WTC11 (cell line): Measurements from ENCODE around the gene SULT6B1. TPM values are rescaled to one million over a fixed set of nuclear protein-coding genes. Genes with fewer than 3 reads are reported as not detected.

ENCODE experiments used
- GABPB1 ChIP-seq: sonication (generic); formaldehyde crosslinking; IDR thresholded peaks from 2 replicates; pipeline ENCODE4 v1.8.1; 2023; ENCODE audit warnings: mild to moderate bottlenecking, missing genetic modification reagents
- SMAD4 ChIP-seq: sonication (generic); formaldehyde crosslinking; IDR thresholded peaks from 2 replicates; pipeline ENCODE4 v1.8.0; 2022; ENCODE audit warnings: mild to moderate bottlenecking, missing genetic modification reagents
- ZNF416 ChIP-seq: fragments of 250-450 bp; sonication (Bioruptor Pico); IDR thresholded peaks from 2 replicates; pipeline ENCODE4 v1.9.0; 2021; ENCODE audit warnings: mild to moderate bottlenecking, inconsistent platforms
- total RNA-seq: library from RNA; stranded (reverse); gene quantifications from 3 replicates; pipeline ENCODE4 v1.2.3, GENCODE V29; 2021
- TF ChIP-seq, protein P1 (sequence below): sonication (generic); formaldehyde crosslinking; conservative IDR thresholded peaks from 2 replicates; pipeline ENCODE4 v1.8.1; 2023; ENCODE audit warnings: mild to moderate bottlenecking, low read depth, missing genetic modification reagents, moderate library complexity
- TF ChIP-seq, protein P2 (sequence below): fragments of 250-450 bp; sonication (Bioruptor Pico); IDR thresholded peaks from 2 replicates; pipeline ENCODE4 v2.1.2; 2022; ENCODE audit warnings: mild to moderate bottlenecking, moderate library complexity
- TF ChIP-seq, protein P3 (sequence below): sonication (generic); formaldehyde crosslinking; IDR thresholded peaks from 2 replicates; pipeline ENCODE4 v1.8.0; 2023; ENCODE audit warnings: missing genetic modification reagents

The SULT6B1 gene
- total RNA-seq, 1 experiment from 2014 or later = not detected

DNA sequence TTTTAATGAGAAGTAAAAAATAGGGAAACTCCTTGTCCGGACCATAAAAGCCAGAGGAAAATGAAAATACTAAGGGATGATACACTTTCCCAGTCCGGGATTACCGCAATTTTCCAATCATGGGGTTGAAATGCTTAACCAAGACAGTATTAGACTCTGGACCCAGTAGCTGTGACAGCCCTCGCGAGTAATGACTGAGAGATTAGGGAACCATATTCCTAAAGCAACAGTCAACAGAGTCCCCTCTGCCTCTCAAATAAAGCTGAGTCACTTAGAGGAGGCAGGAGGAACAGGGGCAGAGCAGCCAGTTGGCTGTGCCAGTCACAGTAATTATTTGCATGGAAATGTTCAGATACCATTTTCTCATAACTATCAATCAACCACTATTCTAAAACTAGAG, 69.3 kb downstream of the SULT6B1 start (continued):
- TF ChIP-seq, protein P1, sequence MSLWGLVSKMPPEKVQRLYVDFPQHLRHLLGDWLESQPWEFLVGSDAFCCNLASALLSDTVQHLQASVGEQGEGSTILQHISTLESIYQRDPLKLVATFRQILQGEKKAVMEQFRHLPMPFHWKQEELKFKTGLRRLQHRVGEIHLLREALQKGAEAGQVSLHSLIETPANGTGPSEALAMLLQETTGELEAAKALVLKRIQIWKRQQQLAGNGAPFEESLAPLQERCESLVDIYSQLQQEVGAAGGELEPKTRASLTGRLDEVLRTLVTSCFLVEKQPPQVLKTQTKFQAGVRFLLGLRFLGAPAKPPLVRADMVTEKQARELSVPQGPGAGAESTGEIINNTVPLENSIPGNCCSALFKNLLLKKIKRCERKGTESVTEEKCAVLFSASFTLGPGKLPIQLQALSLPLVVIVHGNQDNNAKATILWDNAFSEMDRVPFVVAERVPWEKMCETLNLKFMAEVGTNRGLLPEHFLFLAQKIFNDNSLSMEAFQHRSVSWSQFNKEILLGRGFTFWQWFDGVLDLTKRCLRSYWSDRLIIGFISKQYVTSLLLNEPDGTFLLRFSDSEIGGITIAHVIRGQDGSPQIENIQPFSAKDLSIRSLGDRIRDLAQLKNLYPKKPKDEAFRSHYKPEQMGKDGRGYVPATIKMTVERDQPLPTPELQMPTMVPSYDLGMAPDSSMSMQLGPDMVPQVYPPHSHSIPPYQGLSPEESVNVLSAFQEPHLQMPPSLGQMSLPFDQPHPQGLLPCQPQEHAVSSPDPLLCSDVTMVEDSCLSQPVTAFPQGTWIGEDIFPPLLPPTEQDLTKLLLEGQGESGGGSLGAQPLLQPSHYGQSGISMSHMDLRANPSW = no peak
- TF ChIP-seq SMAD4 = no peak
- TF ChIP-seq GABPB1 (CRISPR knock-in tag) = no peak
- TF ChIP-seq, protein P2, sequence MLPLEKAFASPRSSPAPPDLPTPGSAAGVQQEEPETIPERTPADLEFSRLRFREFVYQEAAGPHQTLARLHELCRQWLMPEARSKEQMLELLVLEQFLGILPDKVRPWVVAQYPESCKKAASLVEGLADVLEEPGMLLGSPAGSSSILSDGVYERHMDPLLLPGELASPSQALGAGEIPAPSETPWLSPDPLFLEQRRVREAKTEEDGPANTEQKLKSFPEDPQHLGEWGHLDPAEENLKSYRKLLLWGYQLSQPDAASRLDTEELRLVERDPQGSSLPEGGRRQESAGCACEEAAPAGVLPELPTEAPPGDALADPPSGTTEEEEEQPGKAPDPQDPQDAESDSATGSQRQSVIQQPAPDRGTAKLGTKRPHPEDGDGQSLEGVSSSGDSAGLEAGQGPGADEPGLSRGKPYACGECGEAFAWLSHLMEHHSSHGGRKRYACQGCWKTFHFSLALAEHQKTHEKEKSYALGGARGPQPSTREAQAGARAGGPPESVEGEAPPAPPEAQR = no peak
- TF ChIP-seq, protein P3, sequence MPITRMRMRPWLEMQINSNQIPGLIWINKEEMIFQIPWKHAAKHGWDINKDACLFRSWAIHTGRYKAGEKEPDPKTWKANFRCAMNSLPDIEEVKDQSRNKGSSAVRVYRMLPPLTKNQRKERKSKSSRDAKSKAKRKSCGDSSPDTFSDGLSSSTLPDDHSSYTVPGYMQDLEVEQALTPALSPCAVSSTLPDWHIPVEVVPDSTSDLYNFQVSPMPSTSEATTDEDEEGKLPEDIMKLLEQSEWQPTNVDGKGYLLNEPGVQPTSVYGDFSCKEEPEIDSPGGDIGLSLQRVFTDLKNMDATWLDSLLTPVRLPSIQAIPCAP (CRISPR knock-in tag) = no peak
- TF ChIP-seq ZNF416 = no peak

Other genes starting within 250 kb of the SULT6B1 start
- gene STRN, start 222.1 kb downstream of the SULT6B1 start, total RNA-seq = 31.1 to 34.7 TPM (median 31.3 TPM) in 3 replicates
- gene HEATR5B, start 104.3 kb downstream of the SULT6B1 start, total RNA-seq = 11.0 to 12.6 TPM (median 12.5 TPM) in 3 replicates
- gene GPATCH11, start 104.2 kb downstream of the SULT6B1 start, total RNA-seq = 3.5 to 4.8 TPM (median 4.0 TPM) in 3 replicates
- 34.2 to 42.3 TPM (median 40.7 TPM) in 3 replicates for gene EIF2AK2, start 31.7 kb downstream of the SULT6B1 start, total RNA-seq
- 123 to 136 TPM (median 129 TPM) in 3 replicates for gene CEBPZOS, start 7.8 kb upstream of the SULT6B1 start, total RNA-seq
- 127 to 146 TPM (median 132 TPM) in 3 replicates for gene CEBPZ, start 42.9 kb upstream of the SULT6B1 start, total RNA-seq
- 42.9 to 57.8 TPM (median 44.9 TPM) in 3 replicates for gene NDUFAF7, start 43.0 kb upstream of the SULT6B1 start, total RNA-seq
- 65.9 to 82.1 TPM (median 68.5 TPM) in 3 replicates for gene PRKD3, start 136.2 kb upstream of the SULT6B1 start, total RNA-seq
- gene QPCT, start 156.0 kb upstream of the SULT6B1 start, total RNA-seq = 13.6 to 19.9 TPM (median 19.5 TPM) in 3 replicates